GM21526 (cell line): ENCODE measurements around the gene ZNF816.
"Not testable (repeated sequence)": the region's sequence is repeated elsewhere in the genome, so short reads cannot be mapped to it uniquely, and the experiment has no call there.

Experiments used
- ATAC-seq: cut with Tn5 transposase; IDR thresholded peaks from one replicate; pipeline ENCODE4 v1.9.1; 2021; ENCODE audit warnings: moderate library complexity; ENCODE audit not compliant: unreplicated experiment, low FRiP score

The ZNF816 gene

GRCh38 chr19:52936151-52936953, 26.3 kb downstream of the ZNF816 start:
- no peak for ATAC-seq

GRCh38 chr19:52935434-52935833, 27.2 kb downstream of the ZNF816 start:
- ATAC-seq: no peak

DNA sequence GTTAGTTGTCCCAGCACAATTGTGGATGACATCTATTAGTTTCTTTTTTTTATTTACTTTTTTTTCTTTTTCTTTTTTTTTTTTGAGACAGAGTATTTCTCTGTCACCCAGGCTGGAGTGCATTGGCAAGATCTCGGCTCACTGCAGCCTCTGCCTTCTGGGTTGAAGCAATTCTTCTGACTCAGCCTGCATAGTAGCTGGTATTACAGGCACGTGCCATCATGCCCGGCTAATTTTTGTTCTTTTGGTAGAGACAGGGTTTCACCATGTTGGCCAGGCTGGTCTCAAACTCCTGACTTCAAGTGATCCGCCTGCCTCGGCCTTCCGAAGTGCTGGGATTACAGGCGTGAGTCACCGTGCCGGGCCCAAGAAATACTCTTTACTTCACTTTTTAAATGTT, 38.0 kb downstream of the ZNF816 start:
- not testable (repeated sequence) for ATAC-seq

- no peak for ATAC-seq
Measured at GRCh38 chr19:52923778-52924593, 38.7 kb downstream of the ZNF816 start.

DNA sequence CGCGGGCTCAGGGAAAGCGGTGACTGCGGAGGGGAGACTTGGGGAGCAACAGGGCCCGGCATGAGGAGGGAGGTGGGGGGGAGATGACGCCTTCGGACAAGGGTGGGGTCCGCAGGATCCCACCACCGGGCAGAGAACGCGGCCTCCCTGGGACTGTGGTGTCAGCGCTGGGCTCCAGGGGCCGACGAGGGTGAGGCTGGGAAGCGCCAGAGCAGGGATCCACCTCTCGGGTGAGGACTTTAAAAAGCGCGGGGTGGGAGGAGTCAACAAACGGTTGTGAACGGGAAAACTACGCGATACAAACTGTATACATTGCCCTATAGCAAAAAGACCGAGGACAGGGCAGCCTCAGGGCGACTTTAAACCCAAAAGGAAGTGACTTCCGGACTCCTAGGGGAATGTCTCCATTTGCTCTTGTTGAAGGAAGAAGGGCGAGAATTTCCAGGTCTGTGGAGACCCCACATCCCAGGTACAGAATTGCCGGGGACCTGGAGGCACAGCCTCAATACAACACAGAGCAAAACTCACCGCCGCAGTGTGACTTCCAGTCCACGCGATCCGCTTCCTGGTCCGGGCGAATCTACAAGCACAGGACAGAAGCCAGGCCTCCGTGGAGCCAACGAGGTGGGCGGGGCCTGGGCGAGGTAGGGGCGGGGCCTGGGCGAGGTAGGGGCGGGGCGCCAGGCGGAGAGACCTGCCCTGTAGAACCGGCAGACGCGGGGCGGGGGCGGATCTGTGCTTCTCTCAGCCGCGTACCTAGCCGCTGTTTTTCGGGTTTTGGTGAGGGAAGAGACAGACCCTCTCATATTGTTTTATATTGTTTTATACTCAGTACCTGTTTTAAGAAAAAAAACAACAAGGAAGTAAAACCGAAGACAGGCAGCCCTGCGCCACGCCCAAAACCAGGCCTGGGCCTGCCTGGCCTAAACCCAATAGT, 39.6 kb downstream of the ZNF816 start, which contains the start of gene ZNF888:
ZNF888 (minus strand) TSS at position 588 of the 937 bp plus-strand sequence. CDS start 5,555 bp downstream, outside the sequence.
- peak; percentile 86 for ATAC-seq

- no peak for ATAC-seq
Measured at GRCh38 chr19:52917531-52917930, 45.1 kb downstream of the ZNF816 start.

- no peak for ATAC-seq
Measured at GRCh38 chr19:52910648-52911047, 52.0 kb downstream of the ZNF816 start.

GRCh38 chr19:52904052-52904780, 58.5 kb downstream of the ZNF816 start:
- not testable (repeated sequence) for ATAC-seq

DNA sequence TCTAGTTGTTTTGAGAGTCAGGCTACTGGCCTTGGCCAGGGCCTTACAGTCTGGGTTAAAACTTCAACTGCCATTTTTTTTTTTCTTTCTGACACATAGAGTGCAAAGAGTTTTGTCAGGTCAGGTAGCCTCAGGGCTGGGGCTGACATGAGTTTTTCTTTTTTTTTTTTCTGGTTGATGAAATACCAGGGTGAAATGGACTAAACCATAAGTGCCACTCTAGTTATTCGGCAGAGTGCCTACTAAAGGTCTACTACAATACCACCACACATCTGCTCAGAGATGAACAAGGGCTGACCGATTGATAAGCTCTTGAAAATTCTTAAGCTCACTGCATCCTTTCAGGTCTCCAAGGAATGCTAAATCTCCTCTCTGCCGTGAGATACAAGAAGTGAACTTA, 60.8 kb downstream of the ZNF816 start:
- no peak for ATAC-seq
